CD4-positive, alpha-beta T cell treated with Interleukin-4 for 1 hour (primary cell): ENCODE results near the gene NUP42.

Experiments used
- DNase-seq, 2 donors: peaks; one replicate each; pipeline ENCODE4 v3.0.0-alpha.2; 2020 to 2022

The NUP42 gene

DNA sequence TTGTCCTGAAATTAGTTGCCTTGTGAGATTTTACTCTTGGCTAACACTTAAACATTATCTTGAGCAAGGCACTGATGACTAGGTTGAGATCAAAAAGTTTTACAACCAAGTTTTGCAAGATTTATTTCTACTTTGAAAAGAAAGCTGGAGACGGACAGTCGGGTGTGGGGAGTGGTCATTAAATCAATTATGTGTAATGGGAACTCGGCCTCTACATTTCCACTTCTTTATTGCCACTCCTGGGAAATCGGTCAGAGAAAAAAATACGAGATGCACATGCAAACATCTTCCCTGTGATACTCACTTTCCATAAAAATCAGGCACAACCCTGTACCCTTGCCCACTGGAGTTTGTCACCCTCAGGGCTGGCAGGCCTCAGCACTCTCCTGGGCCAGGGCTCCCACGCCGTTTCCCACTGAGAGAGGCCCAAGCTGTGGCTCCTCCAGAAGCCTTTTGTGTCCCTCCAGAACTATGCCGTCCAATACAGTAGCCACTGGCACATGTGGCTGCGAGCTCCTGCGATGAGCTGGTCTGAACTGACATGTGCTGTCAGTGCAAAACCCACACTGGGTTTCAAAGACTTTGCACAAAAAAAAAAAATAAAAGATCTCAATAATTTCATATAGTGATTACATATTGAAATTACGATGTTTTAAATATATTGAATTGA, 57.3 kb downstream of the NUP42 start:
- DNase-seq, result no peak

DNA sequence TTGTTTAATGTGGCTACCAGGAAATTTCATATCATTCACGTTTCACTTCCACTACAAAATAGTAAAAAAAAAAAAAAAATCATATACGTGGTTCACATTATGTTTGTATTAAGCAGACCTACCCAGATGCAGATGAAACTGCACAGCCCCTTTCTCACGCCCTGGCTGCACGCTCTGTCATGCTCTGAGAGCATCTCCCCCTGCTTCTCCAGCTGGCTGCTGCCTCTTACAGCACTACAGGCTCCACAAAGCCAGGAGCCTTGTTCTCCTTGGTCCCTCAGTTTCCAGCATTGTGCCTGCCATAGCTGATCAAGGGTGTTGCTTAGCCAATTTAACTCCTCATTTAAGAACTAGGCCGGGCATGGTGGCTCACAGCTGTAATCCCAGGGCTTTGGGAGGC, 57.9 kb downstream of the NUP42 start:
- no peak for DNase-seq

DNA sequence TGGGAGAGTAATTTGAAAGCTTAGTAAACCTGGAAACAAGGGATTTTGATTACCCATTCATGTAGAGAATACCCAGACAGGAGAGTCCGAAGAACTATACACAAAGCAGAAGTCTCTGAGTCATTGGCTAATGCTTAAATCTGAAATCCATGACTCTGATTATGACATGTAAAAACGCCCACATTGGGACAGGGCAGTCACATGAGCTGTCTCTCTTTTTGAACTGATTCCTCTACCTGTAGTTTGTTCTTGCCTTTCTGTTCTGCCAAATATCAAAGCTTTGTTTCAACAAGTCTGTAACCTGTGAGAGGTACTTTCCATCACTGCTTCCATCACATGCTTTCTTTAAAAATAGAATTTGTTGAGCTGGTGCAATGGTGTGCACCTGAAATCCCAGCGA, 60.5 kb downstream of the NUP42 start:
- no peak for DNase-seq

DNA sequence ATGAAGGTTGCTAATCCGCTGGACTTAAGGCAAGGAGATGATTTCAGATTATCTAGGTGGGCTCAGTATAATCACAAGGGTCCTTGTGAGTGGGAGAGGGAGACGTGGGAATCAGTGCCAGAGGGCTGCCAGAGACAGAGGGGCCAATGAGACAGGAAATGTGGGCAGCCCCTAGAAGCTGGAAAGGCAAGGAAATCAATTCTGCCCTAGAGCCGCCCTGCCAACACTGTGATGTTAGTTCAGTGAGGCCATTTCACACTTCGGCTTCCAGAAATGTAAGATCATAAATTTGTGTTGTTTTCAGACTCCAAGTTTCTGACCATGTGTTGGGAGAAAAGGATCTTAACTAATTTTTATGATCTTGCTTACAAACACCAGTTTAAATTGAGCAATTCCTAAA, 61.1 kb downstream of the NUP42 start:
- DNase-seq, result no peak

DNA sequence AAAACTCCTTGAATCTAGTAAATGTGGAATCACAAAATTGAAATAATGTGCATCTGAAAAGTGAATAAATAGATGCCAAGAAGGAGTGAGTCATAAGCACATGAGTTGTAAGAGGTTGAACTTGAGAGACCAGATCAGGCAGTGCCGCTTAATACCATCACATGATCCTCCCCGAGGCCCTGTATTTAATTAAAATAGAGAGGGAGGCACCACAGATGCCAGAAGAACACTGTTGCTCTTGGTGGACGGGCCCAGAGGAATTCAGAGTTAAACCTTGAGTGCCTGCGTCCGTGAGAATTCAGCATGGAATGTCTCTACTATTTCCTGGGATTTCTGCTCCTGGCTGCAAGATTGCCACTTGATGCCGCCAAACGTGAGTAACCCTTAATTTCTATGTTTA, 64.7 kb downstream of the NUP42 start, which contains the start of gene GPNMB:
GPNMB (plus strand) TSS at position 221 of the 400 bp plus-strand sequence; CDS start at position 304, 83 bp downstream.
- no peak for DNase-seq

DNA sequence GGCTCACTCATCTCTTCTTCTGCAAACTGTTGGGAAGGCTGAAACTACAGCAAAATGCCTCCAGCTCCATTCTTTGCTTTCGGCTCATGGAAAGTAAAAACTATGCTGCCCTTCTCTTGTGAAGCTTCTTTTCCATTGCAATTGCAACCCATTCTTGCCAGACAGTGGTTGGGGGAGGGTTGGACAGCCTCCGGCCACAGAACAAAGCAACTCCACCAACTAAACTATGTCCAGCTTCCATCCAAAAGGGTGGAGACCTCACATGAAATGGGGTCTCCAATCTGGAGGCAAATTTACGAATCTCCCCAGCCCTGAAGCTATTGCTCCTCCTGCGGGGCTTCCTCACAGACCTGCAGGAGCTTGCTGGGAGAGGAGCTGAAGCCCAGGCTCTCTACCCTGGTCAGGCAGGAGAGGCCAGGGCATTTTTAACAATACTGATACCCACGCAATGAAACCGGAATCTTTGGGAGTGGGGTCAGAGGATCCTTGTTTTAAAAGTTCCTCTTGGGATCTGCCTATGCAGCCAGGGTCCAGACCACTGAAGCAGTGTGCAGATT, 65.3 kb downstream of the NUP42 start:
- DNase-seq, result no peak

DNA sequence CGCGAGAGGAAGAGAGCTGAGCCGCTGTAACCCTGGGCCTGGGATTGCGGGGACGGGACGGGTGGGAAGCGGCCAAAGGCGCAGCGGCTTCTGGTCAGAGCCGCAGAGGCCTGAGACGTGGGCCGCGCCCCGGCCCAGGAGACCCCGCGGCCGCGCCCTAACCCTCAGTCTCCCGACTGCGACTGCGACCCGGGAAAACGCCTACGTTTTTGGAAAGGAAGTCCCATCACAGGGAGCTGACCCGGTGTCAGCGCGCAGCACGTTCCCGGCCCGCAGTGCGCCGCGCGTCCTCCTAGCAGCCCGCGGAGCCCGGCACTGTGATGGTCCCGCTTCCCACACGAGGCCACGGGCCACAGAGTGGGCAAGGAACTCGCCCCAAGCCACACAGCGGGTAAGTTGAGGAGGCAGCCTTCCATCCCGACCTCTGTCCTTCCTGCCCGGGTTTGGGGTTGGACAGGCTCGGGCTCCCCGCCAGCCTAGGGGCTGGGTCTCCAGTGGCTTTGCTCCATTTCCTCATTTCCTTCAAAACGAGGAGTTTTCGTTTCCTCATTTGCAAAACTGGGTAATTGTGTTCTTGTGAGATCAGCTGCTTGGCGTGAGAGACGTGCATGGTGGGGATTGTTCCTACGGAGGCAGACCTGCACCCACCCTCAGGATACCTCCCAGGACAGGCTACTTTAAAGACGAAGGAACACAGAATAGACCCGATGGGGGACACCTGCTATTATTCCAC, 65.9 kb downstream of the NUP42 start:
- DNase-seq, result peak; percentile 7 to 28

DNA sequence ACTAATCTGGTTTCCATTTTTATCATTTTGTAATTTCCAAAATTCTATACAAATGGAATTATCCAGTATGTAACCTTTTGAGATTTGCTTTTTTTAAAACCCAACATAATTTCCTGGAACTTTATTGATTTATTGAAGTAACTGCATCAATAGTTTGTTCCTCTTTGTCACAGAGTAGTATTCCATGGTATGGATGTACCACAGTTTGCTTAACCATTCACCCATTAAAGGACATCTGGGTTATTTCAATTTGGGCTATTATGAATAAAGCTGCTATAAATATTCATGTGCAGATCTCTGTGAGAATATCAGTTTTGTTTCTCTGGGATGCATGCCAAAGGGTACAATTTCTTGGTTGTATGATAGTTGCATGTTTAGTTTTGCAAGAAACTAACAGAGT, 67.6 kb downstream of the NUP42 start:
- DNase-seq, result no peak
